IMR-90 (cell line): Measurements from ENCODE around the gene PEAK1. TPM values are rescaled to one million over a fixed set of nuclear protein-coding genes. Genes with fewer than 3 reads are reported as not detected.

Source experiments
- ATAC-seq: fragments of 200-7000 bp; cut with Tn5 transposase; 2 replicates; pipeline ENCODE4 v1.9.1; 2020; ENCODE audit warnings: low read depth, mild to moderate bottlenecking, moderate library complexity
- BruUV-seq: library from RNA; stranded (reverse); fragments of 400-500 nt; replicated peaks from 2 replicates; lab custom pipeline; 2021; lab: Mats Ljungman, UMichigan
- CTCF ChIA-PET: fragments of 300-600 bp; formaldehyde crosslinking; extraction: SDS; loops from one replicate; lab custom pipeline; 2021; ENCODE audit warnings: antibody characterized with exemption; lab: Yijun Ruan, JAX
- POLR2A ChIA-PET: fragments of 300-600 bp; sonication (Branson Sonifier 250); formaldehyde crosslinking; loops from one replicate; lab custom pipeline; 2022; ENCODE audit warnings: antibody characterized with exemption; ENCODE audit not compliant: unreplicated experiment; lab: Charles Lee
- DNase-seq: peaks from one replicate; pipeline ENCODE4 v3.0.0; 2013
- H2AFZ ChIP-seq: replicated peaks from 2 replicates; pipeline ENCODE3; 2013; ENCODE audit warnings: low read length, mild to moderate bottlenecking; ENCODE audit not compliant: poor library complexity
- H2AK5ac ChIP-seq: 2 replicates; pipeline ENCODE4 v1.6.1; 2013; ENCODE audit warnings: low read depth, low read length, inconsistent platforms
- H2AK9ac ChIP-seq: replicated peaks from 2 replicates; pipeline ENCODE3; 2013; ENCODE audit warnings: mild to moderate bottlenecking, low read depth, low read length, moderate library complexity; ENCODE audit not compliant: poor library complexity
- H2BK120ac ChIP-seq: 2 replicates; pipeline ENCODE4 v1.6.1; 2013; ENCODE audit warnings: low read depth, low read length, inconsistent platforms
- H2BK15ac ChIP-seq: 3 replicates; pipeline ENCODE4 v1.6.1; 2013; ENCODE audit warnings: low read depth, low read length, inconsistent platforms
- H2BK20ac ChIP-seq: 2 replicates; pipeline ENCODE4 v1.6.1; 2013; ENCODE audit warnings: low read depth, mild to moderate bottlenecking, inconsistent platforms, low read length, moderate library complexity
- H2BK5ac ChIP-seq: 2 replicates; pipeline ENCODE4 v1.6.1; 2013; ENCODE audit warnings: mild to moderate bottlenecking, low read depth, low read length, inconsistent platforms; ENCODE audit not compliant: poor library complexity, severe bottlenecking
- H3K14ac ChIP-seq: replicated peaks from 2 replicates; pipeline ENCODE4 v1.6.1; 2013; ENCODE audit warnings: low read depth, low read length, inconsistent platforms
- H3K18ac ChIP-seq: 2 replicates; pipeline ENCODE4 v1.6.1; 2013; ENCODE audit warnings: low read depth, low read length, control low read depth
- H3K23ac ChIP-seq: 2 replicates; pipeline ENCODE4 v1.6.1; 2013; ENCODE audit warnings: low read depth, low read length, inconsistent platforms
- H3K27ac ChIP-seq: 2 replicates; pipeline ENCODE4 v1.5.1; 2013; ENCODE audit warnings: mild to moderate bottlenecking, control low read depth, low read length; ENCODE audit not compliant: insufficient read depth
- H3K27me3 ChIP-seq: 2 replicates; pipeline ENCODE4 v1.6.1; 2013; ENCODE audit warnings: low read length; ENCODE audit not compliant: control insufficient read depth, insufficient read depth
- H3K36me3 ChIP-seq: 2 replicates; pipeline ENCODE4 v1.6.1; 2013; ENCODE audit warnings: low read length, mixed read lengths; ENCODE audit not compliant: control insufficient read depth, insufficient read depth
- H3K4ac ChIP-seq: 2 replicates; pipeline ENCODE4 v1.6.1; 2013; ENCODE audit warnings: low read depth, low read length, inconsistent platforms
- H3K4me1 ChIP-seq: 2 replicates; pipeline ENCODE4 v1.6.1; 2013; ENCODE audit warnings: low read length, mixed read lengths; ENCODE audit not compliant: control insufficient read depth, insufficient read depth
- H3K4me2 ChIP-seq: 2 replicates; pipeline ENCODE4 v1.6.1; 2013; ENCODE audit warnings: low read depth, mild to moderate bottlenecking, control low read depth, low read length, moderate library complexity
- H3K4me3 ChIP-seq: 2 replicates; pipeline ENCODE4 v1.5.1; 2013; ENCODE audit warnings: low read depth, mild to moderate bottlenecking, control low read depth, low read length, moderate library complexity; ENCODE audit not compliant: insufficient read depth
- H3K56ac ChIP-seq: 2 replicates; pipeline ENCODE4 v1.6.1; 2013; ENCODE audit warnings: low read length, inconsistent platforms; ENCODE audit not compliant: insufficient read depth; ENCODE audit errors: extremely low read depth
- H3K79me1 ChIP-seq, 2 experiments: 2 replicates each; pipeline ENCODE4 v1.6.1; 2013; ENCODE audit warnings: low read length in 2 of 2, inconsistent platforms in 1 of 2, low read depth in 1 of 2
- H3K9ac ChIP-seq: 2 replicates; pipeline ENCODE4 v1.6.1; 2013; ENCODE audit warnings: low read depth, low read length, control low read depth
- H3K9me1 ChIP-seq: 2 replicates; pipeline ENCODE4 v1.6.1; 2013; ENCODE audit warnings: low read length, inconsistent platforms; ENCODE audit not compliant: insufficient read depth
- H3K9me3 ChIP-seq: 2 replicates; pipeline ENCODE4 v1.6.1; 2013; ENCODE audit warnings: low read length; ENCODE audit not compliant: control insufficient read depth, insufficient read depth
- H4K20me1 ChIP-seq: 2 replicates; pipeline ENCODE4 v1.6.1; 2013; ENCODE audit warnings: low read length, inconsistent platforms; ENCODE audit not compliant: insufficient read depth
- H4K5ac ChIP-seq: 2 replicates; pipeline ENCODE4 v1.6.1; 2013; ENCODE audit warnings: mild to moderate bottlenecking, low read depth, low read length, control low read depth
- H4K8ac ChIP-seq, 2 experiments: 2 replicates each; pipeline ENCODE4 v1.6.1; 2013; ENCODE audit warnings: low read depth in 2 of 2, low read length in 2 of 2, control low read depth in 1 of 2, inconsistent platforms in 1 of 2
- H4K91ac ChIP-seq: 2 replicates; pipeline ENCODE4 v1.6.1; 2013; ENCODE audit warnings: low read depth, low read length, inconsistent platforms; ENCODE audit not compliant: insufficient read depth
- RCOR1 ChIP-seq: IDR thresholded peaks from 2 replicates; pipeline ENCODE4 v1.6.1; 2012; ENCODE audit warnings: mild to moderate bottlenecking, low read length, improper control_type of control experiment; ENCODE audit not compliant: insufficient replicate concordance
- SMC3 ChIP-seq: fragments of 150-350 bp; IDR thresholded peaks from 2 replicates; pipeline ENCODE4 v1.6.1; 2016; ENCODE audit warnings: low read depth, mild to moderate bottlenecking, antibody characterized with exemption, low read length, moderate library complexity
- WGBS, 2 experiments: methylation state at CpG; one replicate each; pipeline versions ENCODE4 v1.1.5 to v1.1.7; 2013; ENCODE audit warnings: missing lambda C conversion rate in 2 of 2; ENCODE audit not compliant: insufficient read length in 1 of 2; ENCODE audit errors: extremely low coverage in 2 of 2; 5-methylcytosine and 5-hydroxymethylcytosine counted together
- dilution Hi-C: fragments of 300-500 bp; cut with HindIII; formaldehyde crosslinking; loops from one replicate; pipeline ENCODE4 v1.14.3; 2018; ENCODE audit warnings: low sequenced_read_pairs; ENCODE audit not compliant: unreplicated experiment
- in situ Hi-C: fragments of 300-500 bp; cut with MboI; formaldehyde crosslinking; loops from 3 replicates; pipeline ENCODE4 v1.14.3; 2019; ENCODE audit warnings: low sequenced_read_pairs, inconsistent platforms, mixed read lengths
- intact Hi-C: fragments of 100-400 bp; cut with micrococcal nuclease; formaldehyde crosslinking; loops from 2 replicates; pipeline ENCODE4 v1.10.0; 2022
- polyA plus RNA-seq, 3 experiments: library from polyadenylated mRNA; depleted of rRNA; stranded (reverse); fragments of >200 nt; gene quantifications; 2 replicates each; pipeline ENCODE4 v1.2.3, GENCODE V29; 2012; ENCODE audit warnings: low replicate concordance in 1 of 3
- total RNA-seq: library from RNA; depleted of rRNA; stranded (reverse); fragments of >200 nt; gene quantifications from 2 replicates; pipeline ENCODE4 v1.2.3, GENCODE V29; 2012

The PEAK1 gene
- total and polyA plus RNA-seq, 2 of the 4 experiments (the other 2 are of a cell fraction), result 21.5 to 43.9 TPM

- no peak overlapping the region for H4K8ac ChIP-seq
- H2BK15ac ChIP-seq, result no peak overlapping the region
- H2BK120ac ChIP-seq, result no peak overlapping the region
- H3K36me3 ChIP-seq, result peaks cover 6% of the 10 kb centered on the region
- H3K27ac ChIP-seq, result no peak overlapping the region
- H3K9ac ChIP-seq, result no peak overlapping the region
- no peak overlapping the region for H3K18ac ChIP-seq
- POLR2A ChIA-PET, result no interaction called here
- no peak overlapping the region for H3K23ac ChIP-seq
- H3K14ac ChIP-seq, result no peak overlapping the region
- H3K4me2 ChIP-seq, result no peak overlapping the region
- H4K91ac ChIP-seq, result no peak overlapping the region
- ATAC-seq, result no peak
- no peaks in the 10 kb centered on the region; the same call in 1 of the 2 replicates for H3K9me1 ChIP-seq
- no TSS peak for BruUV-seq
- H3K4me3 ChIP-seq, result no peak overlapping the region
- H4K5ac ChIP-seq, result no peak overlapping the region
- intact Hi-C loops, result no loop called here
- no peak overlapping the region for H3K4ac ChIP-seq
- H2AFZ ChIP-seq, result no peak overlapping the region
- H2AK9ac ChIP-seq, result no peak overlapping the region
- H3K9me3 ChIP-seq, result no peaks in the 10 kb centered on the region
- dilution Hi-C loops, result no loop called here
- in situ Hi-C loops, result no loop called here
- no peak overlapping the region for H2BK20ac ChIP-seq
- no CpG with 5 or more reads among the region's 4 CpGs for WGBS, 2 experiments
- no peaks in the 10 kb centered on the region for H3K27me3 ChIP-seq
- no peak overlapping the region for H2BK5ac ChIP-seq
- H4K20me1 ChIP-seq, result peaks cover 54% of the 10 kb centered on the region
- CTCF ChIA-PET, result no interaction called here
- H3K4me1 ChIP-seq, result peaks cover 4% of the 10 kb centered on the region
- TF ChIP-seq RCOR1 (no peak), SMC3 (no peak)
- no peak overlapping the region for H3K56ac ChIP-seq
- DNase-seq, result no peak
- H3K79me1 ChIP-seq, result peaks cover 11 to 61% of the 10 kb centered on the region in 2 experiments
- no peak overlapping the region for H2AK5ac ChIP-seq
Observed at GRCh38 chr15:77348511-77348910, 71.4 kb downstream of the PEAK1 start.
